Body of pancreas (tissue), 4 donors: Measurements from ENCODE around the gene LRRK1.

Source experiments
- POLR2A ChIP-seq, 3 donors: fragments of 450-650 bp; IDR thresholded peaks; one replicate each; pipeline ENCODE4 v1.6.1; 2016; ENCODE audit warnings: antibody characterized with exemption in 3 of 3, mild to moderate bottlenecking in 2 of 3
- TF ChIP-seq, protein P1 (sequence below), 7 experiments: fragments of 450-650 bp in 4 of 7; fragments of 200-600 bp in 3 of 7; sonication (generic) in 3 of 7; IDR thresholded peaks; one replicate each; pipeline ENCODE4 v1.5.1; 2016 to 2019; ENCODE audit warnings: antibody characterized with exemption in 7 of 7

DNA sequence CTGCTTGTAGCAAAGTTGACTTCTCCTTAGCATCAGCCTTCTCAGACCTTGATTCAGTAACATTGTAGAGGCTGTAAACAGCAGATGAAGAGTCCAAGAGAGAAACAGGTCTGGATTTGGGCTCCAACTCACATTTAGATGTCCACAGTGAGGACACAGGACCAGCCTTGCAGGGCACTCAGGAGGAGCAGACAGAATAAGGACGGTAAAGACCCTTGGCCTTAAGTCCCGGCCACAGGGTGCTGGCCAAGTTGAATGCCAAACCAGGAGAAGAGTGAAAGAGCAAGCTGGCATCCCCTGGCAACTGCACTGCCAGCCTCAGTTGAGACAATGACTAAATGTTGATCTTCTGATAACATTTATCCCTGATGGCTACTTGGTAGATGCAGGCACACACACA is 136.3 kb downstream of the LRRK1 start:
- TF ChIP-seq, protein P1, sequence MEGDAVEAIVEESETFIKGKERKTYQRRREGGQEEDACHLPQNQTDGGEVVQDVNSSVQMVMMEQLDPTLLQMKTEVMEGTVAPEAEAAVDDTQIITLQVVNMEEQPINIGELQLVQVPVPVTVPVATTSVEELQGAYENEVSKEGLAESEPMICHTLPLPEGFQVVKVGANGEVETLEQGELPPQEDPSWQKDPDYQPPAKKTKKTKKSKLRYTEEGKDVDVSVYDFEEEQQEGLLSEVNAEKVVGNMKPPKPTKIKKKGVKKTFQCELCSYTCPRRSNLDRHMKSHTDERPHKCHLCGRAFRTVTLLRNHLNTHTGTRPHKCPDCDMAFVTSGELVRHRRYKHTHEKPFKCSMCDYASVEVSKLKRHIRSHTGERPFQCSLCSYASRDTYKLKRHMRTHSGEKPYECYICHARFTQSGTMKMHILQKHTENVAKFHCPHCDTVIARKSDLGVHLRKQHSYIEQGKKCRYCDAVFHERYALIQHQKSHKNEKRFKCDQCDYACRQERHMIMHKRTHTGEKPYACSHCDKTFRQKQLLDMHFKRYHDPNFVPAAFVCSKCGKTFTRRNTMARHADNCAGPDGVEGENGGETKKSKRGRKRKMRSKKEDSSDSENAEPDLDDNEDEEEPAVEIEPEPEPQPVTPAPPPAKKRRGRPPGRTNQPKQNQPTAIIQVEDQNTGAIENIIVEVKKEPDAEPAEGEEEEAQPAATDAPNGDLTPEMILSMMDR (IDR thresholded peaks at IDR 0.05), result no peak
- no peak for TF ChIP-seq POLR2A (IDR thresholded peaks at IDR 0.05)
